ENCODE measurements around the gene PTPRJ. TPM values are rescaled to one million over a fixed set of nuclear protein-coding genes. Genes with fewer than 3 reads are reported as not detected.
A peak's percentile ranks its signal among the peaks of the same experiment; 100 is the strongest.

Gene PTPRJ
- total and polyA plus RNA-seq, 8 donors = 12.6 to 63.5 (median 16.6) TPM

DNA sequence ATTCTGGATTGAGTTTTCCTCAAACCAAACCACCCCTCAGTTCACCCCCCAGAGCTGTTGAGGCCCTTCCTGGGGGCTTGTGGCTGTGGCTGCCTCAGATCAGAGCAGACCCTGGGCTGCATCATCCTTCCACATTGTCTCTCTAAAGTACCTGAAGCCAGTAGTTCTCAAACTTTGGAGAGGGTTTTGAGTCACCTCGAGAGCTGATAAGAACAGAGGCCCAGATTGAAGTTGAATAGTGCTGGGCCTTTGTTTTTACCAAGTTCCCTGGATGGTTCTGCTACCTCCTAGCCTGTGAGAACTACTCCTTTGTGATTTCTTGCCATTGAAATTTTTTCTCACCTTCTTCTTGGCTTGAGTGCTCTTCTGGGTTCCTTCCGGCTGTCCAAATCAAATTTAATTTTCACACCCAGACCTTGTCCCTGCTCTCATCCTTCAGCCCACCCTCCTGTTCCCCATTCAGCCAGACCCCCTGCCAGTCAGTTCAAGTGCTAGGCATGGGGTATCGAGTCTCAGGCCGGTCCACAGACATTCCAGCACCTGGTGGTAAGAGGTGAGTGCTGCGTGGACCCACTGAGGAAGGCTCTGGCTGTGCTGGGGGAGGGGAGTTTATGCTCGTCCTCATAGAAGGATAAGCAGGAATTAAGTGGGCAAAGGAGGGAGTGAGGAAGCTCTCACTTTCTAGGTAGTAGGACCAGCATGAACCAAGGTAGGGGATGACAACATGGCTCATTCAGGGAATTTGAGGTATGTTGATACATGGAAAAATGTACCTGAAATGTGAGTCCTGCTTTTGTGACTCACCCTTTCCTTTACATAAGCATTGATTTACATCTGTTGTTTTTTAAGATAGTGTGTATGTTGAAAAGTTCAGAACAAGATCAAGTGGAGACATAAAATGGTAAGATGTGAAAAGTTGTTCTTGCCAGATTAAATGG lies 116.5 kb downstream of the PTPRJ start:
- TF ChIP-seq CTCF (IDR thresholded peaks at IDR 0.05) = no peak
- intact Hi-C loops (cut with DNase I) = no loop called here
- H3K27ac ChIP-seq = no peak overlapping the region
- H3K36me3 ChIP-seq = no peaks in the 10 kb centered on the region
- DNase-seq (no peak), ATAC-seq (peak; percentile 58)
- no peaks in the 10 kb centered on the region for H3K27me3 ChIP-seq
- H3K4me3 ChIP-seq = no peak overlapping the region
- peaks cover 9 to 49% of the 10 kb centered on the region in 2 donors for H3K4me1 ChIP-seq
- no peaks in the 10 kb centered on the region for H3K9me3 ChIP-seq

- no peaks in the 10 kb centered on the region for H3K9me3 ChIP-seq
- TF ChIP-seq CTCF (IDR thresholded peaks at IDR 0.05) = no peak
- H3K4me1 ChIP-seq = peaks cover 9 to 49% of the 10 kb centered on the region in 2 donors
- ATAC-seq (no peak), DNase-seq (no peak)
- intact Hi-C loops (cut with DNase I) = no loop called here
- no peak overlapping the region for H3K4me3 ChIP-seq
- no peaks in the 10 kb centered on the region for H3K27me3 ChIP-seq
- H3K36me3 ChIP-seq = no peaks in the 10 kb centered on the region
- no peak overlapping the region for H3K27ac ChIP-seq
These were observed 117.7 kb downstream of the PTPRJ start for GRCh38 chr11:48098024-48098423.

DNA sequence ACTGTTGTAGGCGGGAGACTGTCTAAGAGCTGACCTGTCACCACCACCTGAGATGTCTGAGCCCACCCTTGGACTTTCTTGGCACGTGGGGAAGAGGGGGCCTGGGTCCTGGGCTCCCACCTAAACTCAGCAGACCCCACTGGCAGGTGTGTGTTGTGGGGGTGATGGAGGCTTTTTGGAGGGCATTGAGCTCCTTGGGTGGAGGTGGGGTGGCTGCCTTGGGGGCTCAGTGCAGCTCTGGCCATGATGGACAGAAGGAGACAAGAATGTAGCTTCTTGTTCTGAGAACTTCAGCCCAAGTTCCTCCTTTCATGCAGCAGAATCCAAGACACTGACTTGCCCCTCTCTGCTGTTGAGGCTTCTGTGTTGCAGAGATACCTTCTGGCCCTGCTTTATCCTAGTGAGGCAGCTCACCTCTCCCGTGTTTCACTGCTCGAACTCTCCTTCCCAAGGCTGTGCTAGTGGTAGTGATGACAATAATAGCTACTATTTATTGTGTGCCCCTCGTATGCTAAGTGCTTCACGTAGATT lies 119.6 kb downstream of the PTPRJ start:
- intact Hi-C loops (cut with DNase I) = loop anchor here in 1 of 2 donors (10.0 kb wide), 1 partner anchor 165 kb away; no protein-coding TSS in a partner anchor
- H3K36me3 ChIP-seq = no peaks in the 10 kb centered on the region
- no peak for ATAC-seq
- no peak overlapping the region for H3K27ac ChIP-seq
- DNase-seq = no peak
- H3K9me3 ChIP-seq = no peaks in the 10 kb centered on the region
- no peak overlapping the region for H3K4me3 ChIP-seq
- no peaks in the 10 kb centered on the region for H3K27me3 ChIP-seq
- TF ChIP-seq CTCF (IDR thresholded peaks at IDR 0.05) = no peak
- H3K4me1 ChIP-seq = peaks cover 9 to 36% of the 10 kb centered on the region in 2 donors

DNA sequence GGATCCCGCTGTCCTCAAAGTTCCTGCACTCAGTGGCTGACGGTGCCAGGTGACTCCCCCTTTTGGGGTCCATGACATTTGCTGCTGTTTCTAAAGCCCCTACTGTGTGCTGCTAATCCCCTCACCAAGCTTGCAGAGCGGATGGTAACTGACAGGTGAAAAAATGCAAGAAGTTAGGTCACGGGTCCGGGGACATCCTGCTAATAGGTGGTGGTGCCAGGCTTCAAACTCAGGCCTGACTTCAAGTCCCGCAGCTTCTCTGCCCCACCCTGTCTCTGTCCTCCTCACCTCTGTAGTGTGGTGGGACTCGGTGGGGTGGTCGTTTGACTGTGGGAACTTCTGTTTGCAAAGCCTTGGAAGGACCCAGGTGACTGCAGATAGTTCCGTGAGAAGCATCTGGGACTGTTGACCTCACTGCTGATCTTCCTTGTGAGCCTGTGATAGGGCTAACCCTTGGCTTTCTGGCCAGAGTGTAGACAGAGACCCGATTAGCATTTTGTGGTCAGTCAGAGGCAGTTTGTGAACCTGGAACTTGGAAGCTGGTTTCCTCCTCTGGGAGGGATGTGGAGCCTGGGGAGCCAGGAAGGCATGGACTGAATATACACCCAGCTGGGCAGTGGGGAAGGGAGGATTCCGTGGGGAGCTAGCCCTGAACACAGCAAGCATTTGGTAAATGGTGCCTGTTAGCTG lies 120.8 kb downstream of the PTPRJ start:
- Histone ChIP-seq H3K9me3 (no peaks in the 10 kb centered on the region), H3K4me1 (peaks cover 8 to 38% of the 10 kb centered on the region in 2 donors), H3K27ac (no peak overlapping the region), H3K27me3 (no peaks in the 10 kb centered on the region), H3K36me3 (no peaks in the 10 kb centered on the region), H3K4me3 (no peak overlapping the region)
- DNase-seq = no peak
- no peak for ATAC-seq
- intact Hi-C loops (cut with DNase I) = loop anchor here in 1 of 2 donors (10.0 kb wide), 1 partner anchor 166 kb away; no protein-coding TSS in a partner anchor
- TF ChIP-seq CTCF (IDR thresholded peaks at IDR 0.05) = no peak
